IPS-NIHi7 (cell line): Measurements from ENCODE around the gene CFTR.

Experiments
- DNase-seq: peaks from one replicate; pipeline ENCODE4 v3.0.0; 2012; ENCODE audit warnings: mixed read lengths; ENCODE audit errors: extremely low spot score

CFTR gene

DNA sequence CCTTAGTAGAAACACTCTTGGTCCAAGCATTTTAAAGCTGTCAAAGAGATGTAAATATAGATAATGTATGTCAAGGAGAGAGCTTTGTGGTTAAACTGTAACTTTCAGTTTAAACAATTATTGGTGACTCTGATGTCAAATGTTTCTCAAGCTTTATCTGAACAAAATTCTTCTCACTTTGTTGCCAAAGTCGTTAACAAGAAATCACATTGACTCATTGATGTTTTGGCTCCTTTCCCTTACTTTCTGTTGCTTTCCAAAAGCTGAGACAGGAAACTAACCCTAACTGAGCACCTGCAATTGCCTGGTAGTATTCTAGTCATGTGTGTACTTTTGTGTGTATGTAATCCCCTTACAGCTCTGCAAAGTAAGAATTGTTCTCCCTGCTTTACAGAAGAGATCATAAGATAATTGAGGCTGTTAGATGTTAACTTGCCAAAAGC lies 108.5 kb downstream of the CFTR start:
- DNase-seq, result no peak

DNA sequence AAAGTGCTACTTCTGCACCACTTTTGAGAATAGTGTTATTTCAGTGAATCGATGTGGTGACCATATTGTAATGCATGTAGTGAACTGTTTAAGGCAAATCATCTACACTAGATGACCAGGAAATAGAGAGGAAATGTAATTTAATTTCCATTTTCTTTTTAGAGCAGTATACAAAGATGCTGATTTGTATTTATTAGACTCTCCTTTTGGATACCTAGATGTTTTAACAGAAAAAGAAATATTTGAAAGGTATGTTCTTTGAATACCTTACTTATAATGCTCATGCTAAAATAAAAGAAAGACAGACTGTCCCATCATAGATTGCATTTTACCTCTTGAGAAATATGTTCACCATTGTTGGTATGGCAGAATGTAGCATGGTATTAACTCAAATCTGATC lies 110.4 kb downstream of the CFTR start:
- no peak for DNase-seq

DNA sequence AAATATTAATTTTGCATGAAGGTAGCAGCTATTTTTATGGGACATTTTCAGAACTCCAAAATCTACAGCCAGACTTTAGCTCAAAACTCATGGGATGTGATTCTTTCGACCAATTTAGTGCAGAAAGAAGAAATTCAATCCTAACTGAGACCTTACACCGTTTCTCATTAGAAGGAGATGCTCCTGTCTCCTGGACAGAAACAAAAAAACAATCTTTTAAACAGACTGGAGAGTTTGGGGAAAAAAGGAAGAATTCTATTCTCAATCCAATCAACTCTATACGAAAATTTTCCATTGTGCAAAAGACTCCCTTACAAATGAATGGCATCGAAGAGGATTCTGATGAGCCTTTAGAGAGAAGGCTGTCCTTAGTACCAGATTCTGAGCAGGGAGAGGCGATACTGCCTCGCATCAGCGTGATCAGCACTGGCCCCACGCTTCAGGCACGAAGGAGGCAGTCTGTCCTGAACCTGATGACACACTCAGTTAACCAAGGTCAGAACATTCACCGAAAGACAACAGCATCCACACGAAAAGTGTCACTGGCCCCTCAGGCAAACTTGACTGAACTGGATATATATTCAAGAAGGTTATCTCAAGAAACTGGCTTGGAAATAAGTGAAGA lies 112.3 kb downstream of the CFTR start:
- DNase-seq, result no peak

DNA sequence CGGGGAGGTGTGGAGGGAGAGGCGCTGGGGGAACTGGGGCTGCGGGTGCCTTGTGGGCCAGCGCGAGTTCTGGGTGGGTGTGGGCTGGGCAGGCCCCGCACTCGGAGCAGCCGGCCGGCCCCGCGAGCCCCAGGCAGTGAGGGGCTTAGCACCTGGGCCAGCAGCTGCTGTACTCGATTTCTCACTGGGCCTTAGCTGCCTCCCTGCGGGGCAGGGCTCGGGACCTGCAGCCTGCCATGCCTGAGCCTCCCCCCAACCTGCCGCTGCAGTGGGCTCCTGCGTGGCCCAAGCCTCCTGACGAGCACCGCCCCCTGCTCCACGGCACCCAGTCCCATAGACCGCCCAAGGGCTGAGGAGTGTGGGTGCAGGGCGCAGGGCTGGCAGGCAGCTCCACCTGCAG lies 116.3 kb downstream of the CFTR start:
- no peak for DNase-seq

DNA sequence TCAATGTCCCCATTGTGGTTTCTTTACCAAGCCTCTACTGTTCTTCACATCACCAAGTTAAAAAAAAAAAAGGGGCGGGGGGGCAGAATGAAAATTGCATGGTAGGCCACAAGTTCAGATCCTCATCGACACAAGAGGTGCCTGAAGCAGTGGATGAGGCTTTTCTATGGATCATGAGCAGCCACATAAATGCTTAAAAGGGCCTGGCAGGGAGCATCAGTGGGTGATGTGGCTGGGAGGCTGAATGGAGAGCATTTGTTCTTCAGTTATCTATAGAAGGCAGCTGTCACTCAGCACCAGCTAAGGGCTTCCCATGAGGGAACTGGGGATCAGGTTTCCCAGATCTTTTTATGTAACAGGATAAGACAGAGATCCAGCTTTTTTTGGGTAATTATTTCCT lies 117.9 kb downstream of the CFTR start:
- DNase-seq, result no peak

DNA sequence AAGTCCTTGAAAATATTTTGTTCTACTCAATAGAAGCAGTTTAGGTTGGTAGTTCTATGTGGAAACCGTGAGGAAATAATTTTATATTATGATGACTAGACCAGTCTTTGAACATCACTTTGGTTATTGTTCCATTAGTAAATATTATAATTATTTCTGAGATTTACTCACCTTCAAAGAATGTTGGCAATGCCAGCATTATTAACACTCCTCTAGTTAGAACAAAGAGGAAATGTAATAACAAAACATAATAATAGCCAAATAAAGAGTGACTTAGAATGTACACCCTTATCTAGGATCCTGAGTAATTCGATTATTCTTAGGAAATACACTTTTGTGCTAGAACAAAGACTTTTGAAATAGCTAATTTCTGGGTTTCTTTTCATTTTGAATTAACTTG lies 121.1 kb downstream of the CFTR start:
- no peak for DNase-seq

DNA sequence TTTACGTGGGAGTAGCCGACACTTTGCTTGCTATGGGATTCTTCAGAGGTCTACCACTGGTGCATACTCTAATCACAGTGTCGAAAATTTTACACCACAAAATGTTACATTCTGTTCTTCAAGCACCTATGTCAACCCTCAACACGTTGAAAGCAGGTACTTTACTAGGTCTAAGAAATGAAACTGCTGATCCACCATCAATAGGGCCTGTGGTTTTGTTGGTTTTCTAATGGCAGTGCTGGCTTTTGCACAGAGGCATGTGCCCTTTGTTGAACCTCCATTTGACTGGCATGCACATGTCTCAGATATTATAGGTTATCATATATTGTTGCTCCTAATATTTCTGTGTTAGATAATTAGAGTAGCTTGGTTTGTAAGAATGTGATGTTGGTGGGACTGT lies 123.8 kb downstream of the CFTR start:
- no peak for DNase-seq

DNA sequence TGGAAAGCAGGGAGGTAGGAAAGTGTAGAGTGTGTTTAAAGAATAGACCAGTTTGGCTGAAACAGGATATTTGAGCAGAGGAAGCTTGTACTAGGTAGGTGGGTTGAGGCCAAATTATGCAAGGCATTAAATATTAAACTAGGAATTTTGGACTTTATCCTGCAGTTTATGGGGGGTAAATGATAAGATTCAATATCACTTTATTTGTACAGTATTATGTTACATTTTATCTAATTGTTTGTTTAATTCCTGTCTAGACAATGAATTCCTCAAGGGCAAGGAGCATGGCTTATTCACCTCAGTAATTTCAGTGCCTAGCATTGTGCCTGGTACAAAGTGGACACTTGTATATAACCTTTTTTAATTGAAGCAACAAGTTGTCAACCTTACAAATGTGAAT lies 125.9 kb downstream of the CFTR start:
- DNase-seq, result no peak

DNA sequence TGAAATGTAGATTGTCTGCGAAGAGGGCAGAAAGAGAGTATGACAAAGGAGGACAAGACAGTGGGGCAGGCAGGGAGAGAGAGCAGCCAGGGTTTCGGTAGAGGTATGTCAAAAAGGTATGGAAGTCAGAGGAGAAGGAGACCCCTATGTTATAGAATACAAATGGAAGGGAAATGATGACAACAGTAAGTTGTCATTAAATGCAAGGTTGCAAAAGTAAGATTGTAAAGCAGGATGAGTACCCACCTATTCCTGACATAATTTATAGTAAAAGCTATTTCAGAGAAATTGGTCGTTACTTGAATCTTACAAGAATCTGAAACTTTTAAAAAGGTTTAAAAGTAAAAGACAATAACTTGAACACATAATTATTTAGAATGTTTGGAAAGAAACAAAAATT lies 126.3 kb downstream of the CFTR start:
- no peak for DNase-seq

DNA sequence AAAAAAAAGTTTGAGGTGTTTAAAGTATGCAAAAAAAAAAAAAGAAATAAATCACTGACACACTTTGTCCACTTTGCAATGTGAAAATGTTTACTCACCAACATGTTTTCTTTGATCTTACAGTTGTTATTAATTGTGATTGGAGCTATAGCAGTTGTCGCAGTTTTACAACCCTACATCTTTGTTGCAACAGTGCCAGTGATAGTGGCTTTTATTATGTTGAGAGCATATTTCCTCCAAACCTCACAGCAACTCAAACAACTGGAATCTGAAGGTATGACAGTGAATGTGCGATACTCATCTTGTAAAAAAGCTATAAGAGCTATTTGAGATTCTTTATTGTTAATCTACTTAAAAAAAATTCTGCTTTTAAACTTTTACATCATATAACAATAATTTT lies 130.6 kb downstream of the CFTR start:
- DNase-seq, result no peak

DNA sequence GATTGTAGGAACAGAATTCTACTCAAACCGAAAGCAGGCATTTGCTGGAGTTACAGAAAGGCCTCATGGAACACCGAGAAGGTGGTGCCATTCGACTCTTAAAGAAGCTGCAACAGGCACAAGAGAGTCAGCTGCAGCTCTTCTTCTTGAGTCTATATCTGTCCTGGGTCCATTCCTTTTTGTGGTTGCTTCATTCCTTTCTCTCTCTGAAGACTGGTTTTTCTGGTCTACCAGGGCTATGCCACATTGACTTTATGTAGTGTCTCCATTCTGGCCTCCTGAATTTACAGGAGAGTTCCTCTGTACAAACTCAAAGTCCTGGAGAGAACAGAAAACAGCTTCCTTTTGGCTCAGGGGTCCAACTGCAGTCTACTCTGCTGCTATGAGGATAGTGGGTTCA lies 132.8 kb downstream of the CFTR start:
- DNase-seq, result no peak

DNA sequence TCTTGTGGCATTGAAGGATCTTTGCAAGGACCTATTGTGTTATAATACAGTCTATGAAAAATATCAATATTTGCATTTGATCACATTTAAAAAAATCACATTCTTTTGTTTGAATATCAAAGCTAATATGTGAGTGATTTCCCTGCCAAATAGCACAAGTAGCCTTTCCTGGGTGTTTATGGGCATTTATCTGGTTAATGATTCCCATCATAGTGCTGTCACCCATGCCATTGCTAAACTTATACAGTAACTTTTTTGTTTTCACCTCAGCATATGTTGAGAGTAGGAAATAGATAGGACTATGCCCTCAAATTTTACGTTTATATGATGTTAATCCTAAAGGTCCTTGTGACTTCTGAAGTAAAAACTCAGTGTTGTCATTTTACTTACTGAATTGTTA lies 136.9 kb downstream of the CFTR start:
- no peak for DNase-seq

DNA sequence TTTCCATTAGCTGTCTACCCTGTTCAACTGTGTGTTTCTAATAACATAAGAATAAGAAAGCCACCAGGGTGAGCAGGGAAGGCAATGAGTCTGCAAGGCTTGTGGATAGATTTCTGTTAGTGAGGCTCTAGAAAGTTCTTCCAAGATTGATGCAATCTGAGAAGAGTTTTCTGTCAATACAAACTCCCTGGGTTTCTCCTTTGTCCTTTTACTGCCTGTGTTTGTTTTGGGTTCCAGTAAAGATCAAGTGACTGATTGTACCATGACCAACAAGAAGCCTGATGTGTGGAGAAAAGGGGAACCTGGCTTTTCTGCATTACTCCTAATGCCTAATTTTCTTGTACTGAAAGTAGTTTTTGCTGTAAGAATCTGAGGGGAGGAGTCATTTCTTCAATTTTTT lies 139.9 kb downstream of the CFTR start:
- DNase-seq, result no peak

DNA sequence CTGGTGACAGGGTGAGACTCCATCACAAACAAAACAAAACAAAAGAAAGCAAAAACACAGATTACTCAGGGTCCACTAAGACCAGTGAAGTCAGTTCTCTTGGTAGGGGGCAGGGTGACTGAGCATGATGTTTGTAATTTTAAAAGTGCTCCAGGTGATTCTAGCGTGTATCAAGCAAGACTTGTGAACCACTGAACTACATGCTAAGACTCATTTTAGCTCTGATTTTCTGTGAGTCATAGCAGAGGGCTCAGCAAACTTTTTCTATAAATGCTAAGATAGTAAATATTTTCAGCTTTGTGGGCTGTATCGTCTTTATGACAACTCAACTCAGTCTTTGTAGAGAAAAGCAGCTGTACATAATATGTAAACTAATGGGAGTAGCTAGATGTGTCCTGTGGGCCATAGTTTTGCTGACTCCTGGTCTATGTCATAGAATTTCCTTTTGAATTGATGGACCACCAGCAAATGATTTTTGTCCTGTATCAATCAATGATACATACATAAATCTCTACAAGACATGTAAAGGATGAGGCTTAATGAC lies 141.3 kb downstream of the CFTR start:
- no peak for DNase-seq

DNA sequence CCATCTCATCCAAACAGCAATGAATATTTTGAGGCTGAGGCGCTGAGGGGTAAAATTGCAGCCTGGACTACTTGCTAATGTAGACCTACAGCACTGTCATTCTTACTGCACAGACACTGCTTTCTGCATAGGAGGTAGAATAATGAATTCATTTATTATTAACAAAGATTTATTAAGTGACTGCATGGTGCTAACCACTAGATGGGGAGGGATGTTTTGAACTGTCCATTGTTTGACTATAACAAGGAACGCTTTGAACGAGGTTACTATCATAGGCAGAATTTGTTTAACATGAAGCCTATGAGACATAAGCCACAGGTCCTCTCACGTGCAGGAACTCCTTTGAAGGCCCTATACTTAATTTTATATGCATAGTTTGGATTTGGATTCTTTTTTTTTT lies 143.8 kb downstream of the CFTR start:
- DNase-seq, result no peak

DNA sequence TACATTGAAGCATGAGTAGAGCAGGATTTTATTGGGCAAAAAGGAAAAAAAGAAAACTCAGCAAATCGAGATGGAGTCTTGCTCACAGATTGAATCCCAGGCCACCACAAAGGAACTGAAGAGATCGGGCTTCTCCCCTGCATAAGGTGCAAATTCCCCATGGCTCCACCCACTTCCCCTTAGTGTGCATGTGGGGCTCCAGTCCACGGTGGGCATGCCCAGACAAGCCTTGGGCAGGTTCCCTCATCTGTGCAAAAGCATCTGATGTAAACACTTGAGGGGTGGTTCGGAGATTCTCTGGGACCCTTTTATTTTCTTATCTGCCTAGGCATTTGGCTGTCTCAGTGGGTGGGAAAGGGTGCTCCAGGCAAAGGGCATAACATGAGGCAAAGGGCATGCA lies 150.7 kb downstream of the CFTR start:
- no peak for DNase-seq

DNA sequence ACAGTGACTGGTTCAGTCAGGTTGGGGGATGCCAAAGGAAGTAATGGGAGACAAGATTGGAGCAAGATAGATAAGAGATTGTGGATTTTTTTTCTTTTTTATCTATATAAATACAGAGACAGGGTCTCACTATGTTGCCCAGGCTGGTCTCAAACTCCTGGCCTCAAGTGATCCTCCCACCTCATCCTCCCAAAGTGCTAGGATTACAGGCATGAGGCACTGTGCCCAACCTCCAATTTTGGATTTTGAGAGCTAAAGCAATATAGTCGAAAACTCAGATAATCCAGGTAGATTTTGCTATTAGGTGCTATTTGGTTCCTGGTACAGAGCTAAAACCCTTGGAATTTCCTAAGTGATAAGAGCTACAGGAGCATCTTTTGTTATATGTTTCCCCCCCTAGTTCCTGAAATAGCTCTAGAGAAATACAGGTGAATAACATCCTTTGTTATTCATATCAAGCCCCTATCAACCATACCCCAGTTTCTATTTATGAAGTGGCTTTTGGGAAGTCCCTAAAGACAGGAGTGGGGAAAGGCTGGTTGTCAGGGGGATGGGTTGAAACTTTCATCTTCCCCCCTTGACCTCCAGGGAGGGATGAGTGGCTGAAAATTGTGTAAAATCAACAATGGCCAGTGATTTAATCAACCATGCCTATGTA lies 151.2 kb downstream of the CFTR start:
- no peak for DNase-seq

DNA sequence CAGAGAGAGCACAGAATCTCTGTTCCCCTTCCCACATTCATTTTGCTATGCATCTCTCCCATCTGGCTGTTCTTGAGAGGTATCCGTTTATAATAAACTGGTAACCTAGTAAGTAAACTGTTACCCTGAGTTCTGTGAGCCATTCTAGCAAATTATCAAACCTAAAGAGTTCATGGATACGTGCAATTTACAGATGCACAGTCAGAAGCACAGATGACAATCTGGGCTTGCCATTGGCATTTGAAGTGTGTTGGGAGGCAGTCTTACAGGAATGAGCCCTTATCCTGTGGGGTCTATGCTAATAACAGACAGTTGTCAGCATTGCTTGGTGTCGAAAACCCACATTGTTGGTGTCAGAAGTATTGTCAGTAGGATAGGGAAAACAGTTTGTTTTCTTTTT lies 151.8 kb downstream of the CFTR start:
- DNase-seq, result no peak

DNA sequence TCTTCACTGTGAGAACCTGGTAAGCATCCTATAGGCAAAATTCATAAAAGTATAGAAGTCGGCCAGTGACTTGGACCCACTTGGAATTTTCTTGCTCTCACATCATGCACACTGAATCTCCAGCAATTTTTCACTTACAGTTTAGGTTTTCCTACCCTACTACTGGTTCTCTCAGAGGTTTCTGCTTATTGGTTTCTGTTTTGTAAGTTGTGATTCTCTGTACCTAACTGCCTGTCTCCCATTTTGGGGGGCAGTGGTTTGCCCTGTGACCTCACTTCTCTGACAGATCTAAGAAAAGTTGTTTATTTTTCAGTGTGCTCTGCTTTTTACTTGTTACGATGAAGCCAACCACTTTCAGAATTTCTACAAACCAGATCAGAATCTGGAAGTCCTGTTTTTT lies 158.1 kb downstream of the CFTR start:
- DNase-seq, result no peak

DNA sequence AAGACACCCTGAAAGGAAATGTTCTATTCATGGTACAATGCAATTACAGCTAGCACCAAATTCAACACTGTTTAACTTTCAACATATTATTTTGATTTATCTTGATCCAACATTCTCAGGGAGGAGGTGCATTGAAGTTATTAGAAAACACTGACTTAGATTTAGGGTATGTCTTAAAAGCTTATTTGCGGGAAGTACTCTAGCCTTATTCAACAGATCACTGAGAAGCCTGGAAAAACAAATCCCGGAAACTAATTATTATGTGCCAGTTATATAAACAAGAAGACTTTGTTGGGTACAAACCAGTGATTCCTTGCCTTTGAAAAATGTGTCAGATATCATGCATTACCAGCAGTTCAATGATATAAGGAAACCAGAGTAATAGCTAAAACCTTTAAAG lies 160.1 kb downstream of the CFTR start:
- no peak for DNase-seq

DNA sequence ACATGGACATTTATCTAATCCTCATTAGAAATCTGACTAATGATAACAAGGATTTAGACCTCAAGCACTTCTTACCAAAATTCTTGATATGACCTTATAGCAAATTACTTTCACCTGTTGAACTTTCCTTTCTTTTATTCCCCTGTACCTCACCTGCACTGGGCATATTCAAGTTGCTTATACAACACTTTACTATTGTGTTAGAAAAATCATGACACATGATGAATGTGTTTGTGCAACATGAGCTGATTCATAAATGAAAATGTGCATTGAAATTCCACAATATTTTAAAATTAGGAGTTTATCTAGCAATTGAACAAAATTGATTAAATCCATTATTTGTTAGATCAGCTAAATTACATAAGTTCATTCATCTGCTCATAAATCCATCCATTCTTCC lies 160.6 kb downstream of the CFTR start:
- DNase-seq, result no peak

DNA sequence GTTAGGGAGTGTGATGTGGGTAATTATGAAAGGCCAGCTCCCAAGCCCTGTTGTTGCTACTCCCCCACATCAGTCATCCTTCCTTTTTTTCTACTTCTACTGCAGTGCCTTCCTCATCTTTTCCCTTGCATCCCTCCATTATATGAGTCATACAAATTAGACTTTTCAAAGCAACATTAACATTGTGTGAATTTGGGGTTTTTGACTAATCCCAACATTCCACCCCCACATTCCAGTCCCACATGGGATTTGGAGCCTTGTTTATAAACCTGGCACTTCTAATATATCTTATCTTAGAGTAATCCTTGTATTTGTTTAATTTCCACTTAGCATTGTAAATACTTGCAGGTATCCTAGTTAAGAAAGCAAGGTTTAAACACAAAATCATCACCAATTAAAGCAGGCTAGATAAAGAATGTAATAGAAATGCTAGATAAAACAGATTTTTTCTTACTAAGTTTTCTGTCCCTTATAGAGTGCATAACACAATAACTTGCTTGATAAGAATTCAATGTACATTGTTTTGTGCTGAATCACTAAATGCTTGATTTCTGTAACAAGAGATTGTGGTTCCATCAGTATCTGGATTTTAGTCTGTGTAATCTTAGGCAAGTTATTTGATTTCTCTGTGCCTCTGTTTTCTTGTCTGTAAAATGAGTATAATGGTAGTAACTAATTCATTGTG lies 165.8 kb downstream of the CFTR start:
- no peak for DNase-seq

DNA sequence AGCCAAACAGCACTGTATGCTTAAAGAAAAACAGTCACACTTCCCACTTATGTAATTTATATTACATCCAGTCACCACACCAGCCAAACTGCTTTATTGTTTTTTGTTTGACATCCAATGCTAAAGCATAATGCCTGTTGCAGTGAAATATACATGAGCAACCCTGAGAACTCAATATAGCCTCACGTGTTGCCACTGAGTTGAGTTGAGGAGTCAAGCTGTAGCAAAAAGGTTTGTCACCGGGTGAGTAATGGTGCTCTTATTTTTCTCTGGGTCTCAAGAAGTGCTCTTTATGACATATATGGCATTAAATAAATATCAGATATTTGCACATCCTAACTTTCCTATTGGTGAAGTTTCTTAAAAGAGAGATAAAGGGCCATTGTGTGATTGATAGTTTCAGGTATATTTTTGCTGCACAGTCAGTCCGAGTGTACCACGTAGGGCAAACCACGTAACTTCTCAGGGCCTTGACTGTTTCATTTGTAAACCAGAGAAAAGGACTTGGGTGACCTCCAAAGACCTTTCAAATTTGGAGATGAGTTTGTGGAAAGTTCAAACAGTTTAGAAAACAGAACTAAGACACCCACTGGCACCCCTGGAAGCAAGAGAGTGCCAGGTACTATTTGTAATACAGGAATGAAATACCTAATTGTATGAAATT lies 168.5 kb downstream of the CFTR start:
- DNase-seq, result no peak
